Measurements from ENCODE around the gene GTF2IRD1.

The GTF2IRD1 gene

DNA sequence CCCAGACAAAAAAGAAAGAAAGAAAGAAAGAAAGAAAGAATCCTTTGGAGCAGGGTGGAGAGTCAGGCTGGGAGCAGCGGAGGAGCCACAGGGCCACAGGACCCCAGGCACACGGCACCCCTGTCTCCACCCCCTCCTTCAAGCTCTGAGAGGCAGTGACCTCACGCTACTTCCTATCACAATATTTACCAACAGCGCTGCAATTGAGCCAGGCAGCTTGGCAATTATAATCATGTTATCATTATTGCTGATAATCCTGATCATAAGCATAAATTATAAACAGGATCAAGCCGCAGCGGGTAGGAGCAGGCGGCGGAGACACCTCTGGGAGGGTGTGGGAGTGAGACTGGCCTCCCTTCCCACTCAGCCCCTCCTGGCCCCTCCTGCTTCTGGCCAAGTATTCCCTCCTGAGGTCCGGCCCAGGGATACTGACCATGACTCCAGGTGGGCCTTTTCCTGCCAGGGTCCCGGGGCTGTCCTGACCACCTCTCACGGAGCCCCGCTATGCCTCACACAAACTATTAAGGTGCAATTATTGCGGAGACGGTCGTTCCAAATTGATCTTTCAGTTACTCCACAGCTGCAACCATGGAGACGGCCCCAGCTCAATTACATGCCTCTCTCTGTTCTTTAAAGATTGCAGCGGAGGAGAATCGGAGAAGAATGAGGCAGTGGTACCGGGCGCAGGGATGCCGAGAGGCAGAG, 10.0 kb upstream of the GTF2IRD1 start:
- Histone ChIP-seq H3K36me3 (ENCODE audit: control insufficient read depth, low read length) (no peaks in the 10 kb centered on the region), H3K27me3 (ENCODE audit: control insufficient read depth, low read length) (peaks cover 17% of the 10 kb centered on the region), H3K4me3 (ENCODE audit: low read length) (no peak overlapping the region), H3F3A (ENCODE audit: control insufficient read depth, insufficient read depth) (no peaks in the 10 kb centered on the region), H3K27ac (ENCODE audit: low read depth, low read length) (no peak overlapping the region), H3K4me1 (ENCODE audit: control insufficient read depth, low read length) (peaks cover 7% of the 10 kb centered on the region), H3K4me2 (ENCODE audit: low read length) (no peak overlapping the region), H3K9me3 (ENCODE audit: control insufficient read depth, insufficient read depth, low read length) (no peaks in the 10 kb centered on the region), H3K9me2 (replicated peaks; ENCODE audit: control insufficient read depth, low read length) (no peaks in the 10 kb centered on the region), H3K79me2 (ENCODE audit: control insufficient read depth, low read length) (no peaks in the 10 kb centered on the region), H4K20me1 (ENCODE audit: control insufficient read depth, insufficient read depth, low read depth, low read length) (no peaks in the 10 kb centered on the region)
- TF ChIP-seq, protein P1, sequence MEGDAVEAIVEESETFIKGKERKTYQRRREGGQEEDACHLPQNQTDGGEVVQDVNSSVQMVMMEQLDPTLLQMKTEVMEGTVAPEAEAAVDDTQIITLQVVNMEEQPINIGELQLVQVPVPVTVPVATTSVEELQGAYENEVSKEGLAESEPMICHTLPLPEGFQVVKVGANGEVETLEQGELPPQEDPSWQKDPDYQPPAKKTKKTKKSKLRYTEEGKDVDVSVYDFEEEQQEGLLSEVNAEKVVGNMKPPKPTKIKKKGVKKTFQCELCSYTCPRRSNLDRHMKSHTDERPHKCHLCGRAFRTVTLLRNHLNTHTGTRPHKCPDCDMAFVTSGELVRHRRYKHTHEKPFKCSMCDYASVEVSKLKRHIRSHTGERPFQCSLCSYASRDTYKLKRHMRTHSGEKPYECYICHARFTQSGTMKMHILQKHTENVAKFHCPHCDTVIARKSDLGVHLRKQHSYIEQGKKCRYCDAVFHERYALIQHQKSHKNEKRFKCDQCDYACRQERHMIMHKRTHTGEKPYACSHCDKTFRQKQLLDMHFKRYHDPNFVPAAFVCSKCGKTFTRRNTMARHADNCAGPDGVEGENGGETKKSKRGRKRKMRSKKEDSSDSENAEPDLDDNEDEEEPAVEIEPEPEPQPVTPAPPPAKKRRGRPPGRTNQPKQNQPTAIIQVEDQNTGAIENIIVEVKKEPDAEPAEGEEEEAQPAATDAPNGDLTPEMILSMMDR (IDR thresholded peaks at IDR 0.05; ENCODE audit: low read depth, low read length, poor library complexity, severe bottlenecking) = no peak
- TF ChIP-seq EZH2phosphoT487 (IDR thresholded peaks at IDR 0.05; ENCODE audit: borderline replicate concordance, low read length) = no peak

DNA sequence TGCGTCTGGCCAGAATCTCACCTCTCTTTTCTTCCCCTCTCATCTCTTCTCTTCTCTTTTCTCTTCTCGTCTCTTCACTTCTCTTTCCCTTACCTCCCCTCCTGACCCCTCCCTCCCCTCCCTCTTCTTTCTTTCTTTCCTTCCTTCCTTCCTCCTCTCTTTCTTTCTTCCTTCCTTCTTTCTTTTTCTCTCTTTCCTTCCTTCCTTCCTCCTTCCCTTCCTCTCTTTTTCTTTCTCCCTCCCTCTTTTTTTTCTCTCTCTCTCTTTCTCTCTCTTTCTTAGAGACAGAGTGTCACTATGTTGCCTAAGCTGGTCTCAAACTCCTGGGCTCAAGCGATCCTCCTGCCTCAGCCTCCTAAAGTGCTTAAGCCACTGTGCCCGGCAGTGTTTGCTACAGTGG, 4.6 kb upstream of the GTF2IRD1 start:
- Histone ChIP-seq H3F3A (ENCODE audit: control insufficient read depth, insufficient read depth) (peaks cover 13% of the 10 kb centered on the region), H4K20me1 (ENCODE audit: control insufficient read depth, insufficient read depth, low read depth, low read length) (no peaks in the 10 kb centered on the region), H3K4me3 (ENCODE audit: low read length) (no peak overlapping the region), H3K36me3 (ENCODE audit: control insufficient read depth, low read length) (no peaks in the 10 kb centered on the region), H3K4me1 (ENCODE audit: control insufficient read depth, low read length) (peaks cover 21% of the 10 kb centered on the region), H3K27me3 (ENCODE audit: control insufficient read depth, low read length) (peaks cover 3% of the 10 kb centered on the region; the same call in 1 of the 2 replicates), H3K4me2 (ENCODE audit: low read length) (no peak overlapping the region), H3K9me3 (ENCODE audit: control insufficient read depth, insufficient read depth, low read length) (peaks cover 9% of the 10 kb centered on the region; the same call in 1 of the 2 replicates), H3K27ac (ENCODE audit: low read depth, low read length) (no peak overlapping the region), H3K9me2 (replicated peaks; ENCODE audit: control insufficient read depth, low read length) (no peaks in the 10 kb centered on the region), H3K79me2 (ENCODE audit: control insufficient read depth, low read length) (peaks cover 3% of the 10 kb centered on the region)
- no peak for TF ChIP-seq EZH2phosphoT487 (IDR thresholded peaks at IDR 0.05; ENCODE audit: borderline replicate concordance, low read length)
- TF ChIP-seq, protein P1 (IDR thresholded peaks at IDR 0.05; ENCODE audit: low read depth, low read length, poor library complexity, severe bottlenecking) = no peak

DNA sequence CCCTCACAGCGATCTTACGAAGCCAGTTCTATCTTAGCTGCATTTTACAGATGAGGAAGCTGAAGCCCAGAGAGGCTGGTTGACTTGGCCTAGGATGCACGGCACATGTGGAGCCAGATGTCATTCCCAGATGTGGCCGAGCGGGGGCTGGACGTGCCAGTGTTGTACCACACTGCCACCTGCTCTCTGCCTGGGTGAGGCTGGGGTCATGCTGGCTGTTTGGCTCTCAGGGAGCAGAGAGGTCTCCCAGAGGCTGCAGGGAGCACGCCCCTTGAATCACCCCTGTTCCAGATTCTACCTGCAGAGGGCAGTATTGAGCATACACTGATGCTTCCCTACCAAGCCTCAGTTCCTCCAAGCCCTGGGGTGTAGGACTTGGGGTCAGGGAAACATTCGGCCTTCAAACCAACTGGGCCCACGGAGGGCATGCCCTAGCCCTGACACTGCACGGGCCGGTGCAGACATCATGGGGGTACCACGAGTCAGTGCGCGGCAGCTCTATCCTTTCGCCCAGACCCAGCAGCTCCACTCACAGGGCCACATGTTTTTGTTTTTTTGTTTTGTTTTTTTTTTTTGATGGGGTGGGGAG, 3.8 kb upstream of the GTF2IRD1 start:
- H3K9me3 ChIP-seq (ENCODE audit: control insufficient read depth, insufficient read depth, low read length) = peaks cover 9% of the 10 kb centered on the region; the same call in 1 of the 2 replicates
- peaks cover under 1% of the 10 kb centered on the region; the same call in 1 of the 2 replicates for H3K27me3 ChIP-seq (ENCODE audit: control insufficient read depth, low read length)
- H3K9me2 ChIP-seq (replicated peaks; ENCODE audit: control insufficient read depth, low read length) = no peaks in the 10 kb centered on the region
- H3K36me3 ChIP-seq (ENCODE audit: control insufficient read depth, low read length) = no peaks in the 10 kb centered on the region; the same call in 1 of the 2 replicates
- H3K27ac ChIP-seq (ENCODE audit: low read depth, low read length) = no peak overlapping the region
- TF ChIP-seq, protein P1 (IDR thresholded peaks at IDR 0.05; ENCODE audit: low read depth, low read length, poor library complexity, severe bottlenecking) = peak; percentile 99
- TF ChIP-seq EZH2phosphoT487 (IDR thresholded peaks at IDR 0.05; ENCODE audit: borderline replicate concordance, low read length) = no peak
- no peak overlapping the region for H3K4me3 ChIP-seq (ENCODE audit: low read length)
- H3K4me1 ChIP-seq (ENCODE audit: control insufficient read depth, low read length) = peaks cover 26% of the 10 kb centered on the region
- no peaks in the 10 kb centered on the region for H4K20me1 ChIP-seq (ENCODE audit: control insufficient read depth, insufficient read depth, low read depth, low read length)
- H3K4me2 ChIP-seq (ENCODE audit: low read length) = no peak overlapping the region
- peaks cover 13% of the 10 kb centered on the region for H3F3A ChIP-seq (ENCODE audit: control insufficient read depth, insufficient read depth)
- peaks cover 11% of the 10 kb centered on the region for H3K79me2 ChIP-seq (ENCODE audit: control insufficient read depth, low read length)

Data from DOHH2 (cell line).